CD14-positive monocyte (primary cell): ENCODE data around the gene IFT122. TPM values are rescaled to one million over a fixed set of nuclear protein-coding genes. Genes with fewer than 3 reads are reported as not detected.

ENCODE experiments used
- DNase-seq, 3 donors: peaks; one replicate each; pipeline ENCODE4 v3.0.0-alpha.2; 2011 to 2022
- H2AFZ ChIP-seq: 2 replicates; pipeline ENCODE4 v1.6.0; 2012; ENCODE audit warnings: mild to moderate bottlenecking, low read depth, low read length, inconsistent platforms; ENCODE audit not compliant: insufficient read depth, poor library complexity, severe bottlenecking
- H3K27ac ChIP-seq, 2 donors: 1 replicate in 1 of 2; 2 replicates in 1 of 2; pipeline ENCODE4 v1.5.1; 2012 to 2013; ENCODE audit warnings: low read length in 2 of 2, control low read depth in 1 of 2, inconsistent platforms in 1 of 2, low read depth in 1 of 2, mild to moderate bottlenecking in 1 of 2
- H3K27me3 ChIP-seq, 2 donors: one replicate each; pipeline versions ENCODE4 v1.6.0 to v1.6.1; 2011 to 2013; ENCODE audit warnings: low read length in 2 of 2; ENCODE audit not compliant: control insufficient read depth in 2 of 2, insufficient read depth in 2 of 2
- H3K36me3 ChIP-seq, 2 donors: replicated peaks in 1 of 2; 1 replicate in 1 of 2; 2 replicates in 1 of 2; pipeline versions ENCODE4 v1.5.1 to v1.6.1; 2012 to 2013; ENCODE audit warnings: low read length in 2 of 2, control low read depth in 1 of 2, inconsistent platforms in 1 of 2, mild to moderate bottlenecking in 1 of 2; ENCODE audit not compliant: insufficient read depth in 2 of 2, control insufficient read depth in 1 of 2
- H3K4me1 ChIP-seq, 2 donors: 1 replicate in 1 of 2; 2 replicates in 1 of 2; pipeline versions ENCODE4 v1.5.1 to v1.6.1; 2012 to 2013; ENCODE audit warnings: low read length in 2 of 2, control low read depth in 1 of 2, inconsistent platforms in 1 of 2, mild to moderate bottlenecking in 1 of 2, moderate library complexity in 1 of 2; ENCODE audit not compliant: insufficient read depth in 2 of 2, control insufficient read depth in 1 of 2
- H3K4me2 ChIP-seq: replicated peaks from 2 replicates; pipeline ENCODE3; 2012; ENCODE audit warnings: low read length, moderate library complexity, mild to moderate bottlenecking; ENCODE audit not compliant: poor library complexity, severe bottlenecking; ENCODE audit errors: extremely low read depth
- H3K4me3 ChIP-seq, 3 experiments: fragments of 200-600 bp in 1 of 3; sonication (generic) in 1 of 3; replicated peaks in 1 of 3; 1 replicate in 2 of 3; 2 replicates in 1 of 3; pipeline ENCODE4 v1.5.1; 2011 to 2013; ENCODE audit warnings: low read length in 3 of 3, mild to moderate bottlenecking in 3 of 3, control low read depth in 2 of 3, low read depth in 2 of 3, inconsistent platforms in 1 of 3, moderate library complexity in 1 of 3
- H3K79me2 ChIP-seq: 2 replicates; pipeline ENCODE4 v1.6.0; 2012; ENCODE audit warnings: mild to moderate bottlenecking, control low read depth, inconsistent platforms, low read length, moderate library complexity; ENCODE audit not compliant: insufficient read depth
- H3K9ac ChIP-seq: 2 replicates; pipeline ENCODE4 v1.6.0; 2017; ENCODE audit warnings: low read length, mild to moderate bottlenecking; ENCODE audit not compliant: insufficient read depth, poor library complexity, severe bottlenecking
- H3K9me3 ChIP-seq, 2 donors: replicated peaks in 1 of 2; 1 replicate in 1 of 2; 2 replicates in 1 of 2; pipeline versions ENCODE4 v1.5.1 to v1.6.1; 2012 to 2013; ENCODE audit warnings: low read length in 2 of 2, control low read depth in 1 of 2; ENCODE audit not compliant: control insufficient read depth in 1 of 2, insufficient read depth in 1 of 2
- H4K20me1 ChIP-seq: 2 replicates; pipeline ENCODE4 v1.6.0; 2012; ENCODE audit warnings: mild to moderate bottlenecking, low read length, control low read depth, moderate library complexity; ENCODE audit not compliant: insufficient read depth
- H3K27ac Mint-ChIP-seq, 7 donors: one replicate each; pipeline ENCODE4 v1.8.0; 2020; ENCODE audit warnings: mild to moderate bottlenecking in 7 of 7, mixed read lengths in 7 of 7, moderate library complexity in 6 of 7, inconsistent platforms in 2 of 7
- H3K27me3 Mint-ChIP-seq, 3 donors: one replicate each; pipeline ENCODE4 v1.8.0; 2021 to 2022; ENCODE audit warnings: low read depth in 3 of 3, mild to moderate bottlenecking in 3 of 3, mixed read lengths in 3 of 3, moderate library complexity in 3 of 3, inconsistent platforms in 1 of 3
- H3K36me3 Mint-ChIP-seq, 2 donors: one replicate each; pipeline ENCODE4 v1.8.0; 2020; ENCODE audit warnings: mixed read lengths in 2 of 2, inconsistent platforms in 1 of 2, mild to moderate bottlenecking in 1 of 2
- H3K4me1 Mint-ChIP-seq: one replicate; pipeline ENCODE4 v1.8.0; 2020; ENCODE audit warnings: mild to moderate bottlenecking, mixed read lengths
- H3K4me3 Mint-ChIP-seq, 2 donors: one replicate each; pipeline ENCODE4 v1.8.0; 2020; ENCODE audit warnings: mild to moderate bottlenecking in 2 of 2, mixed read lengths in 2 of 2, moderate library complexity in 1 of 2
- H3K9me3 Mint-ChIP-seq, 7 donors: one replicate each; pipeline ENCODE4 v1.8.0; 2020 to 2022; ENCODE audit warnings: mixed read lengths in 7 of 7, mild to moderate bottlenecking in 6 of 7, moderate library complexity in 6 of 7, inconsistent platforms in 2 of 7
- CTCF ChIP-seq: fragments of 200-600 bp; IDR thresholded peaks from one replicate; pipeline ENCODE4 v1.8.0; 2022; ENCODE audit warnings: antibody characterized with exemption, mild to moderate bottlenecking
- WGBS: methylation state at CpG from one replicate; pipeline ENCODE4 v1.1.5; 2013; ENCODE audit warnings: missing lambda C conversion rate; ENCODE audit not compliant: insufficient coverage; 5-methylcytosine and 5-hydroxymethylcytosine counted together
- intact Hi-C, 2 donors: fragments of 100-400 bp; cut with micrococcal nuclease; formaldehyde crosslinking; loops; one replicate each; pipeline versions ENCODE4 v1.15.0 to v1.15.1; 2023
- polyA plus RNA-seq, 3 donors: library from polyadenylated mRNA; depleted of rRNA in 1 of 3; unstranded in 2 of 3; stranded (reverse) in 1 of 3; fragments of 300-500 nt in 2 of 3; fragments of >200 nt in 1 of 3; fragmentation: Illumina TruSeq in 2 of 3; gene quantifications; 1 replicate in 2 of 3; 2 replicates in 1 of 3; pipeline ENCODE4 v1.2.3, GENCODE V29; 2012 to 2021

The IFT122 gene
- polyA plus RNA-seq, 3 donors: 3.3 to 12.2 (median 3.6) TPM

DNA sequence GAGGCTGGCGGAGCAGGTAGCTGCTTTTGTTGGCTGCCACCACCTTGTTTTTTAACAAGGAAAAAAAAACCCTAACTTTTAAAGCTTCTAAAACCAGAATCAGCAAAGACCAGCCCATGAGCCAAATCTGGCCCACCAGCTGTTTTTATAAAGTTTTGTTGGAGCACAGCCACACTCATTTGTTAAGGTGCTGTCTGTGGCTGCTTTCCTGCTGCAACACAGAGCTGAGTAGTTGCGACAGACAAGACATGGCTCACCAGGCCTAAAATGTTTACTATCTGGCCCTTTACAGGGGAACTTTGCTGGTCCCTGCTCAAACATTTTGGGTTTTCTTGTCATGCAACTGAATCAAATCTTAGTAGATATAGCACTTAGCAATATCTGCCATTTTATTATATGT, 30.5 kb upstream of the IFT122 start:
- DNase-seq: no peak
- H3K4me1 ChIP-seq: no peaks in the 10 kb centered on the region
- Mint-ChIP-seq H3K4me1 (no peaks in the 10 kb centered on the region), H3K27ac (no peak overlapping the region), H3K4me3 (no peak overlapping the region), H3K9me3 (peaks cover 0 to 2% (median 0%) of the 10 kb centered on the region in 7 donors), H3K27me3 (peaks cover 0 to 3% (median 3%) of the 10 kb centered on the region in 3 donors), H3K36me3 (no peaks in the 10 kb centered on the region)
- H3K9ac ChIP-seq: no peak overlapping the region
- no peak for TF ChIP-seq CTCF
- H3K4me2 ChIP-seq: no peak overlapping the region
- WGBS: 80% methylated on average over 1 of the region's 2 CpGs
- H3K79me2 ChIP-seq: no peaks in the 10 kb centered on the region
- no peaks in the 10 kb centered on the region for H4K20me1 ChIP-seq
- H3K27ac ChIP-seq: no peak overlapping the region
- no peak overlapping the region for H2AFZ ChIP-seq
- no peaks in the 10 kb centered on the region for H3K9me3 ChIP-seq
- H3K4me3 ChIP-seq: no peak overlapping the region
- H3K36me3 ChIP-seq: no peaks in the 10 kb centered on the region
- intact Hi-C loops: no loop called here
- no peaks in the 10 kb centered on the region for H3K27me3 ChIP-seq

- intact Hi-C loops: no loop called here
- H3K27me3 Mint-ChIP-seq: peaks cover 0 to 3% (median 3%) of the 10 kb centered on the region in 3 donors
- H3K36me3 Mint-ChIP-seq: no peaks in the 10 kb centered on the region
- no peaks in the 10 kb centered on the region for H3K36me3 ChIP-seq
- no peaks in the 10 kb centered on the region for H4K20me1 ChIP-seq
- TF ChIP-seq CTCF: no peak
- no peaks in the 10 kb centered on the region for H3K27me3 ChIP-seq
- no peaks in the 10 kb centered on the region for H3K4me1 ChIP-seq
- H3K9ac ChIP-seq: no peak overlapping the region
- DNase-seq: no peak
- no peak overlapping the region for H3K4me2 ChIP-seq
- no peak overlapping the region for H3K4me3 ChIP-seq
- H3K27ac ChIP-seq: no peak overlapping the region
- H3K4me3 Mint-ChIP-seq: no peak overlapping the region
- 94% methylated on average over 15 of the region's 17 CpGs for WGBS
- no peaks in the 10 kb centered on the region for H3K4me1 Mint-ChIP-seq
- no peak overlapping the region for H3K27ac Mint-ChIP-seq
- no peaks in the 10 kb centered on the region for H3K79me2 ChIP-seq
- H3K9me3 ChIP-seq: no peaks in the 10 kb centered on the region
- H3K9me3 Mint-ChIP-seq: peaks cover 0 to 2% (median 0%) of the 10 kb centered on the region in 7 donors
- no peak overlapping the region for H2AFZ ChIP-seq
These were observed 29.1 kb upstream of the IFT122 start for GRCh38 chr3:129410971-129411370.
